NCI-H524 (cell line): Measurements from ENCODE around the gene SLC22A2.
A peak's percentile ranks its signal among the peaks of the same experiment; 100 is the strongest.
"Not testable (repeated sequence)": the region's sequence is repeated elsewhere in the genome, so short reads cannot be mapped to it uniquely, and the experiment has no call there.

Source experiments
- DNase-seq, 2 experiments: peaks; one replicate each; lab custom pipeline; 2025; lab: John Stamatoyannopoulos, UW

The SLC22A2 gene

DNA sequence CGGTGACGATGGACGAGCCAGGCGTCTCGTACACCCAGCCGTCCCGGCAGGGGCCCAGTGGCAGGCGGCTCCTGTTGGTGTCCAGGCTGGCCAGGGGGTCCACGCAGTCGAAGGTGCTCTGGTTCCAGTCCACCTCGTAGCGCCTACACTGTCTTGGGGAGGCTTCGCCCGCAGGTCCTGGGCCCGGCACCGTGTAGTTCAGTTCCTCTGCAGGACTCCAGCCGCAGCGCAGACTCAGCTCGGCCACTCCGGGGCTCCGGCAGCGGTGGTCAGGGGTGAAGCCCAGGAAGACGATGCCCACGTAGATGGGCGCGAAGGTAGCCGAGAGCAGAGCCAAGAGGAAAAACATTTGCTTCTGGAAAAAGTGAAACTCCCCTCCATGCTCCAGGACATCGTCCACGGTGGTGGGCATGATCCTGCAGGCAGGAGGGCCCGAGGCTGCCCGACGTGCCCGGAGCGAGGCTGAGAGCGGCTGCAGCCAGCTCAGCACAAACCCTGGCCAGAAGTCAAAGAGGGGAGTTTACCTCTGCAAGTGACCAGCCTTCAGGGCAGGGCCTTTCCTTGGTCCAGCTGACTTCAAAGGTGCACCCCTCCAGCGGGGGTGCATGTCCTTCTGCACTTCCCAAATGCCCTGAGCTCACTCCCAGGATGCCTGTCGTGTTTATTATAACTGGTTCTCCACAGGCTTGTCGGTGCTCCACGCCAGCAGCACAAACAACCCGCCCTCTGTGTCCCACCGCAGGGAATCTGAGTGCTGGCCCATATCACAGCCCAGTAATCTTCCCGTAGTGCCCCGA is at the start of gene SLC22A2:
SLC22A2 (minus strand) TSS at position 476 of the 797 bp plus-strand sequence; CDS start at position 412, 64 bp downstream.
- DNase-seq, result no peak

DNA sequence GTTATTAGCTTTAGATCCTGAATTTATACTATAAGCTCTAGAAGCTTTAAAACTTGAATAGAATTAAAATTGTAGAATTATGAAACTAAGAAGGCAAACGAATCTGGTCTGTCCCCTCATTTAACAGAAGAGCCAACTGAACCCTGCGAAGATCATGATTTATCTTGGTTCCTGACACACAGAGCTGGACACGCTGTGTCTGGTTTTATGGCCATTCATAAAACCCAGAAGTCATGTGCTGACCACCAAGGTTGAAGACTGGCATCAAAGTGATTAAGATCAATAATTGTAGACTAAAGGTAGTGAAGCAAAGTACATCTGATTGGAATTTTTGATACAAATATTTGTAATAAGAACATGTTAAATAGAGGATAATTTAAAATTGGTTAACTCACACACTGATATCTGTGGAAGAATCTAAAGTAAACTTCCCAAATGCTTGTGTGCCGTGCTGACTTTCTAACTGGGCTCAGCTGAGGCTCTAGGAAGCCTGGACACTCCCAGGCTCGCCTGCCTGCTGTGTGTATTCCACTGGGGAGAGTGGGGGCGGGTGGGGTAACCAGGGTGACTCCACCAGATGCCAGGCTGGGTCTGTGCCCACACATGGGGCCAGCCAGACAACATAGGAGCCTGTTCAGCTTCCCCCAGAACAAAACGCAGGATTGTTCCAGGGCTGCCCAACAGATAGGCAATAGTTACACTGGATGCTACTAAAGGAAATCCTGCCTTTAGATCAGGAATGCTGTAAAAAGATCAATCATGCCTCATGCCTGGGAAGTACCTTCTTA is 47.5 kb upstream of the SLC22A2 start:
- no peak for DNase-seq

DNA sequence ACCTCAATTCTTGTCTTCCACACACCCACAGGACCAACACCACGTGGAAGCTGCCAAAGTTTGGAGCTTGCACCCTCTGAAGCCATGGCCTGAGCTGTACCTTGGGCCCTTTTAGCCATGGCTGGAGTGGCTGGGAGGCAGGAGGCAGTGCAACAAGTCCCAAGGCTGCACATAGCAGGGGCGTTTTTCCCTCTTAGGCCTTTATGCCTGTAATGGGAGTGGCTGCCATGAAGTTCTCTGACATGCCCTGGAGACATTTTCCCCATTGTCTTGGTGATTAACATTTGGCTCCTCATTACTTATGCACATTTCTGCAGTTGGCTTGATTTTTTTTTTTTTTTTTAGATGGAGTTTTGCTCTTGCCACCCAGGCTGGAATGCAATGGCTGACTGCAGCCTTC is 45.2 kb upstream of the SLC22A2 start:
- no peak for DNase-seq

DNA sequence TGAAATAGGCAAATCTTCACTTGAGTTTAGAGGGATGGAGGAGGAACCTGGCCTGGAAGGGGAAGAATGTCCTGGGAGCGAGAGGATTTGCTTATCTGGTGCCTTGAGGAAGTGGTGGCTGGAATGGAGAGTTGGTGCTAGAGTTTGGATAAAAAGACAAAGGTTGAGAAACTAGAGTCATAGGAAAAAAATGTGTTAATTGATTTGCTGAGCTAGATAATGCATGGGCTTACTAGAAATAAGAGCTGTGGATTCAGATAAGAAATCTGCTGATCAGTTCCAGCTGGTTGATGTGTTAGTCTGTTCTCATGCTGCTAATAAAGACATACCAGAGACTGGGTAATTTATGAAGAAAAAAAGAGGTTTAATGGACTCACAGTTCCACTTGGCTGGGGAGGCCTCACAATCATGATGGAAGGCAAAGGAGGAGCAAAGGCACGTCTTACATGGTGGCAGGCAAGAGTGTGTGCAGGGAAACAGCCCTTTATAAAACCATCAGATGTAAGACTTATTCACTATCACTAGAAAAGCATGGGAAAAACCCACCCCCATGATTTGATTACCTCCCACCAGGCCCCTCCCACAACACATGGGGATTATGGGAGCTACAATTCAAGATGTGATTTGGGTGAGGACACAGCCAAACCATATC is 43.9 kb upstream of the SLC22A2 start:
- DNase-seq, result not testable (repeated sequence)

DNA sequence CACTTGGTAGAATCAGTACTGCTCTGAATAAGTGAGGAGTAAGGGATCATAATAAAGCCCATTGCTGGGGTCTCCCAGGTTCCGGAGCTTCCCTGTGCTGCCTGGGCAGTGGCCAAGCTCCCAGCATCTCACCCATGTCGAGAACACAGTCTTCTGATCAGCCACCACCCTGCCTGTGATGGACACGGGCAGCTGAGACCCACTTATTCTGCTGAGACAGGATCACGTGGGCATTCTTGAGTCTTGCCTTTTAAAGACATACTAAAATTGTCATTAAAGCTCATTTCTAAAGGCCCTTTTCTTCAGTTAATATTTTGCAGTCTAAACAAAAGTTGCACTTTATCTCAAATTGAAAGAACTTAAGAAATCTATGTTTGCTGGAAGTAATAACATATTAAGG is 42.7 kb upstream of the SLC22A2 start:
- no peak for DNase-seq

DNA sequence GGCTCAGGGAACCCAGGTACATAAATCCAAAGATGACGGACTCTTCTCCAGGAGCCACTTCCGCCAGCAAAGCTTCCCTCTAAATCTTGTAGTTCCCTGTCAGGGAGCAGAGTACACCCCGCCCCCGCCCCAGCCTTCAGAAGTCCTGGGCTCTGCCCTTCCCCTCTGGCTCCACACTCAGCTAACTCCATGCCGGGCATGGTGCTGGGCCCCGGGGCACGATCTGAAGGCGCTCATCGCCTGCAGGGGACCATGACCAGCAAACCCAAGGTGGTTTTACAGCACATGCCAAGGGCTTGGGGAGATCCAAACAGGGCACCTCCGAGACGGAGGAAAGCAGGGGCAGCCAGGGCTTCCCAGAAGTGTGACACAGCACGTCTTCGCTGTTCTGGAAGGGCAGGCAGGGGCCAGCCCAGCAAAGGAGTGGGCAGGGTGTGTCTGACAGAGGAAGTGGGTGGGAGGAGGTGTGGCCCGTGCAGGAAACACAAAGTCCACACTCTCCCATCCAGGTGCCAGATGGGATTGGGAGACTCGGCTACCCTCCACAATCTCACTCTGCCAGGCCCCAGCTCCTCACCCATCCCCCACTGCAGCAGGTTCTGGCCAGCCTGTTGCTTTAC is 41.6 kb upstream of the SLC22A2 start:
- DNase-seq, result peak in 1 of 2 experiments; percentile 22

DNA sequence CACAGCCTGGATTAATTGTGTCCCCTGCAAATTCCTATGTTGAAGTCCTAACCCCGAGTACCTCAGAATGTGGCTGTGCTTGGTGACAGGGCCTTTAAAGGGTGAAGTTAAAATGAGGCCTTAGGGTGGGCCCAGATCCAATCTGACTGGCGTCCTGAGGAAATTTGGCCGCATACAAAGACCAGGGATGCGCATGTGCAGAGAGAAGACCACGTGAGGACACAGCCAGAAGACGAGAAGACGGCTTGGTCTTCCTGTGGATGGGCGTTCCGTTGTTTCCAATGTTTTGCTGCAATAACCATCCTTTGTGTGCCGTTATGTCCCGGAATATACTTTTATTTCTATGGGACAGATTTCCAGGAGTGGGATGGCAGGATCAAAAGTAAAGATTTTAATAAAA is 40.9 kb upstream of the SLC22A2 start:
- DNase-seq, result no peak

DNA sequence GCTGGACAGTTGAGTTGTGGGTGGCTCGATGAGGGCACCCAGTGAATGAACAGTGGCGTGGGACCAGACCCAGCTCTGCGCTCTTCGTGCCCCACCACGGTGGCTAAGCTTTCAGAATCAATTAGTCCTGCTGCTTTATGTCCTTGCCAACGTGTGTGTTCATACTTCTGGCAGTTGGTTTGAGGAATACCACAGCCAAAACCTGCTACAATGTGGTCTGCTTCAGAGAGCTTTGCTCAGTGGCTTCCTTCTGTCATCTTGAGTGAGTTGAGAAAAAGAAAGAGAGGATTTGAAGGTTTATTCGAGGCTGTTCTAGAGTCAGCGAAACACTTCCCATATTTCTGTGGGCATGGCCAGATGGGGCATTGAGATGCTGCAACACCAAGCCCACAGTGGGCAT is 39.5 kb upstream of the SLC22A2 start:
- no peak for DNase-seq

DNA sequence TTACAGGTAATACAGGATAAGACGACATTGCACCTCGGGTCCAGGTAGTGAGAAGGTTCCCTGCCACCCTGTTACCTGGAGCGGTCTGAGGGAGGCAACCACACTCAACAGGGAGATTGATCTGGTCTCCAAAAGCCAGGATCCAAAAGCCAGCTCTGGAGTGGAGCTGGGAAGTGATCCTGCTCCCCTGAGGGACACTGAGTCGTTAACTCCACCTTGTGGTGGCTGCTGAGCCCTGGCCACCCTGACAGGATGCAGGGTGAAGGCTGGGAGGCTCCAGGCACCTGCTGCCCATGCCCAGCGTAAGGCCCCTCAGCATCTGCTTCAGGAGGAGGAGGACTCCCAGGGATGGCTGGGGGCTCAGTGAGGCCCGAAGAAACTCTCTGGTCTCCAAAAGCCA is 38.7 kb upstream of the SLC22A2 start:
- DNase-seq, result no peak

DNA sequence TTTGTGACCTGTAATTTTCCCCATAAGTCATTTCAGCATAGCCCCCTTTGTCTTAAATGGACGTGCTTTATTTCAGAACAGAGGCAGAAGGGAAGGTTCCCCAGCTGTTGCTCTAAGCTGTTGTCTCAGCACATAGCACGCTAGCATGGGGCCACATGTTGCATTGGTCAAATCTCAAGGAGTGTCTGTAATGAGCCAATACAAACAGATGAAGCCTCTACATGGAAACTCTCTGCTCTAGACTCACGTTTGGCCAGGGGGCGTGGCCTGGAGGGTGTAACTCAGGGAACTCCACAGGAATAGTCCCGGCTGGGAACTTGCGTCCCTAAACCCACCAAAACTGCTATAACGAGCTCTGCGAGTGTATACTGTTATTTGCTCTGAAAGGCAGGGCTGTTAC is 35.2 kb upstream of the SLC22A2 start:
- DNase-seq, result peak; percentile 40 to 75

DNA sequence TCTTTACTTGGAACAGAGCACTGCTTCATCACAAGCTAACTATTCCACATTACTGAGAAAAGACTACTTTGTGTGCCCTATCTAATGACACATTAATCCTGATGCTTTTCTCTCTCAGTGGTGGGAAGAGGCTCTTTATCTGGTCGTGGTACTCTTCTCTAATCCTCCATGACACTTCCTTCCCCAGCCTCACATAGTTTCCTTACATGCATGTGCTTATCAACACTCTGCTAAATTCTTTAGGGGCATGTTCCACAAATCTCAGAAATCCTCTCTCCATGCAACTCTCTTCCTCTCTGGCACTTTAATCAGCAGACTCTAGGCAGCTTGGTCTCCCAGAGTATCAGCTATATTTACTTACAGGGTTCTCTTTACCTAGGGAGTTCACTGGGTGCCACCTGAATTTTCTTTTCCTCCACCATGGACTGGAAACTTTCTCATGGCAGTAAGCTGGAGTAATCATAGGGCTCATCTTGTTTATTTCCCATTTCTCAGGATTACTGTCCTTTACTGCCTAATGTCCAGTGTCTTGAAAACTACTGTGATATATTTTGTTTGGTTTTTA is 27.0 kb upstream of the SLC22A2 start:
- no peak for DNase-seq

DNA sequence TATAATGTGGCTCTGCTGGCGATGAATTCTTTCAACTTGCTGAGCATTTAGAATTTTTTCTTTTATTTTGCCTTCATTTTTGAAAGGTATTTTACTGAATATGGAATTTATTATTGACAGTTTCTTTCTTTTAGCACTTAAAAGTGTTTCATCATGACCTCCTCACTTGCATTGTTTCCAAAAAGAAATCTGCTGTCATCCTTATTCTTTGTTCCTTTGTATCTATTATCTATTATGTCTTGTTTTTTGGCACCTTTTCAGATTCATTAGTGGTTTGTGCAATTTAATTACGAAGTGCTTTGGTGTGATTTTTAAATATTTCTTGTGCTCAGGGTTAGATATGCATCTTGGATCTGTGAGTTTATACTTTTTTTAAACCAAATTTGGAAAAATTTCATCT is 26.0 kb upstream of the SLC22A2 start:
- no peak for DNase-seq

DNA sequence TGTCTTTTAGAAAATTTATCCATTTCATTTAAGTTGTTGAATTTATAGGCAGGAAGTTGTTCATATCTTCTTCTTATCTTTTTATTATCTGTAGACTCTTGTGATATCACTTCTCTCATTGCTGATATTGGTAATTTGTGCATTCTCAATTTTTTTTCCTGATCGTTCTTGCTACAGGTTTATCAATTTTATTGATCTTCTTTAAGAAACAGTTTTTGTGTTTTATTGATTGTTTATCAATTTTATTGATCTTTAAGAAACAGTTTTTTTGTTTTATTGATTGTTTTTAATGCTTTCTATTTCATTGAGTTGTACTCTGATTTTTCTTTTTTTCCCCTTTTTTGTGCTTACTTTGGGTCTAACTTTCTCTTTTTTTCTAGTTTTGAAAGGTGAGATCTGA is 23.8 kb upstream of the SLC22A2 start:
- no peak for DNase-seq

DNA sequence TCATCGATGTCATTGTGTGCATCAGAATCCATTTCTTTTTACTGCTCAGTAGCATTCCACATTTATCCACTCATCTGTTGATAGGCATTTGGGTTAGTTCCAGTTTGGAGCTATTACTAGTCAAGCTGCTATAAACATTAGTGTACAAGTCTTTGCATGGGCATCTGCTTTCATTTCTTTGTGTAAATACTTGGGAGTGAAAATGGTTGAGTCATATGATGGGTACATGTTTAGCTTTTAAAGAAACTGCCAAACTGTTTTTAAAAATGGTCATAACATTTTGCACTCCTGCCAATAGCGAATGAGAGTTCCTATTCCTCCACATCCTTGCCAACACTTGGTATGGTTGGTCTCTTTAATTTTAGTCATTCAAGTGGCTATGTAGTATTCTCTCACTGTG is 21.2 kb upstream of the SLC22A2 start:
- no peak for DNase-seq

DNA sequence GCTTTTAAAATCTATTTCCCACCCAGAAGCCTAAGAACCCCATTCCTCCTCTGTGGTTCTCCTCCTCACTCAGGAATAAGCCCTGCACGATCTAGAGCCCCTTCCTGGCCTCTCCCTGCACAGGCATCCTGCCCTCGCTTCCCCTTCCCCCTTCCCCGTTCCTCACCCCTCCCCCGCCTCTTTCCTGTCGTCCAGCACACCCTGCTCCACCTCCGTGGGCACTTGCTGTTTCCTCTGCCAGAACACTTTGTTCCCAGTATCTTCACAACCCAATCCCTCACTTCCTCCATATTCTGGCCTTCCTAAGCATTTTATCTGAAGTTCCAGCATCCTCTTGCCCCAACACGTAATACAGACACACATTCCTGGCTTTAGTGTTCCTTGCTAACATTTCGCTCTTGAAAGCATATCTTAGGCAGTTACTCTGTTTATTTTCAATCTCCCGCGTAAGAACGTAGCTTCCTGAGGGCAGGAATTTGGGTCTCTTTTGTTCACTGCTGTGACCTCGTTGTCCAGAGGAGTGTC is 20.2 kb upstream of the SLC22A2 start:
- no peak for DNase-seq

DNA sequence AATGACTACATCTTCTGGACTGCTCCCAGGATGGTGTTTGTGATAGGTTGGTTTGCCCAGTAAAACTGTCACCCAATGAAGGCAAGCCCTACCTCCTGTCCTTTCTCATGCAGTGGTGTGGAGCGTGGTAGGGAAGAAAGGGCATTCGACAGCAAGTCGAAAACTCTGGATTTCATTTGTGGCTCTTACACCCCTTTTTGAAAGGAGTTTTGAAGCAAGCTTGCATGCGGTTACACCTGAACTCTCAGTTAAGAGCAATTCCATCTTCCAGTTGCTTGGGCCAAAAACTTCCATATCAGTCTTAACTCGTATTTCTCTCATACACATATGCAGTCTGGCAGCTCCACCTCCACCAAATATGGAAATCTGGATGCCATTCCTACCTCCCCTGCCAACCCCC is 19.7 kb upstream of the SLC22A2 start:
- no peak for DNase-seq

DNA sequence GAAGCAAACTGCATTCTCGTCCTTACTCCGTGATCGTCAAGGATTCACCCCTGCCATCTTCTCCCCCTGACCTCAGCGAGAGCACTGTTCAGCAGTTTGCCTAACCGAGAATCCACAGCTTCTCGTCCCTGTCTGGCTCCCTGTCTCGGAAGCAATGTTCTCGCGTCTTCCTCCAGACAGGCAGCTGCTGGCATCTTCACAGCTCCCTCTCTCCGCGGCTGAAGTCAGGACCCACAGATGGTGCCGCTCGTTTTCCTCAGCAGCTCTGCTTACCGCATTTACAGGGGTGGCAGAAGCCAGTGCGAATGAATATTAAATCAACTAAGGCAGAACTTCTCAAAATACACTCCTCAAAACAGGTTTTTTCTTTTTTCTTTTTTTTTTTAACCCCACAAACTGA is 18.9 kb upstream of the SLC22A2 start:
- DNase-seq, result peak in 1 of 2 experiments; percentile 69

DNA sequence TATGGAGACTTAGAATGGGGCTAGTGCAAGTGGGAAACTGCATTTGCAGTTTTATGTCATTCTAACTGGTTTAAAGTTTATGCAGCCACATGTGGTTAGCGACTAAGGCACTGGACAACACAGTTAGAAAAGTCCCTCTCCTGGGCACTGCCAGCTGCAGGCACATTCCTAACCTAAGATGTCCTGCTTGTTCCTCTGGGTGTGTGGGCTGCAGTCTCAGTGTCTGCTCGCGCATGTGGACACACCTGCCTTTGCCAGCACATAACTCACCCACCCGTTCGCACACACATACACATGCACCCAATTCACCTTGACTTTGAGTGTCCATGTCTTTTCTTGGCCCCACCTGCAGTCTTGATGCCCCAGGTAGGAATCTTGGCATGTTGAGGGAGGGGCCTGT is 18.5 kb upstream of the SLC22A2 start:
- DNase-seq, result no peak

DNA sequence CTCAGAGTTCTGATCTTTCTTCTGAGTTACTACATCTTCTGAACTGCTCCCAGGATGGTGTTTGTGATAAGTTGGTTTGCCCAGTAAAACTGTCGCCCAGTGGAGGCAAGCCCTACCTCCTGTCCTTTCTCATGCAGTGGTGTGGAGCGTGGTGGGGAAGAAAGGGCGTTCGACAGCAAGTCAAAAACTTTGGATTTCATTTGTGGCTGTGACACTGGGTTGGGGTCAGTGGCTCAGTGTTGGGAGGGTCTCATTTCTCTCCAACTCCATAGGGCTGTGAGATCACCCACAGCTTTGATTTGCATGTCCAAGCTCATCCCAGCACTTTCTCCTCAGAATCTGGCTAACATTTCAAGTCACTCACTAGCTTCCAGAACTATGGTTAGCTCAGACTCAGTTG is 17.5 kb upstream of the SLC22A2 start:
- DNase-seq, result no peak

DNA sequence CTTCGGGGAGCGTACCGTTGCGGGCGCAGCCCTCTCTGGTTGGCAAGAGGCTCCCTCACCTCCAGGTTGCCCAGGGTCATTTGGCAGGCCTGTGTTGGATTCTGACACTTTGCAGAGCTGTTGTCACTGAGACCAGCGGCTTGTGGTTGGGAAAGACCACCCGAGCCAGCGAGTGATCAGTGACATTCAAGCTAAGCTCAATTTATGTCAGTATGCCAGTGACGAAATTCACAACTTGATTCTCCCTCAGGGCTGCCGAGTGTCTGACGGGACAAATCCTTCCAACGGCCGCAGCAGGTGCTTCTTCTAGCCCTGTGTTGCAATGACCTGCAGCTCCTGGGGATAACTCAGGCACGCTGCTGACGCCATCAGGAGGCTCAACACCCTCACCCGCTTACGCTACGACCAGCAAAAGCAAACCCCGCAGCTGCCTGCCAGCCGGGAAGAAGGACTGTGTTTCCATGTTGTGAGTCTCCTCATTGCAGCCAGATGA is 16.9 kb upstream of the SLC22A2 start:
- DNase-seq, result no peak

DNA sequence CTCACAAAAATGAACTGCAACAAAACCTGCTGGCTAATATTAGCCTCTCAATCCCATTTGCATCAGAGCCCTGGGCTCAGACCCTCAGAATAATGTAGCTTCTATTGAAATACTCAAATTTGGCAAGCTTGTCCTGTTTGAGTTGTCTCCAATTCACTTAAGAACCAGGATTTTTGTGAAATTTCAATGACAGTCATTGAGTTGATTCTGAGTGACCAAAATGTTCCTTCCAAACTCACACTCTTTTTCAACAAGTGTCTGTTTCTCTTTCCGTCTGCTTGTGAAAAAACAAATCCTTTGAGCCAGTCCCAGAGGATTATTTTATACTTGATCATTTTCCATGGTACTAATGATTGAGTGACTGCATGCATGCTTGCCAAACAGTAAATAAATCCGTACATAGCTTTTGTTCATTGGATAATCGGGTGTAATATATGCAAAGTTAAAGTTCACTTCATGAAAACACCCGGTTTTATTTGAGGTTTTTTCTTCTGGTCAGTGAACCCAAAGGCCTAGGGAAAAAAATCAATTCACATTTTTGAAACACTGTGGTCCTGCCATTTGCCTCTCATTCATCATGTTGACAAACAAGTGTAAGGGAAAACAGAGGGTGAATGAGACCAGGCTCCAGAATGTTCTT is 16.4 kb upstream of the SLC22A2 start:
- no peak for DNase-seq
